HEK293 (cell line): ENCODE measurements around the gene SLBP.
A peak's percentile ranks its signal among the peaks of the same experiment; 100 is the strongest.

Experiments
- ZBTB17 ChIP-seq: fragments of 450-650 bp; formaldehyde crosslinking; IDR thresholded peaks from 2 replicates; pipeline ENCODE4 v1.5.1; 2016; ENCODE audit warnings: missing biosample characterization, missing genetic modification characterization
- ZNF175 ChIP-seq: fragments of 450-650 bp; formaldehyde crosslinking; IDR thresholded peaks from 2 replicates; pipeline ENCODE4 v1.5.1; 2016; ENCODE audit warnings: missing biosample characterization, missing genetic modification characterization
- ZNF221 ChIP-seq: fragments of 450-650 bp; formaldehyde crosslinking; IDR thresholded peaks from 2 replicates; pipeline ENCODE4 v1.5.1; 2017; ENCODE audit warnings: missing biosample characterization, missing genetic modification characterization, borderline replicate concordance
- ZNF341 ChIP-seq: fragments of 450-650 bp; formaldehyde crosslinking; IDR thresholded peaks from 2 replicates; pipeline ENCODE4; 2016; ENCODE audit warnings: low read depth, missing biosample characterization, missing genetic modification characterization
- ZNF561 ChIP-seq: fragments of 450-650 bp; IDR thresholded peaks from 2 replicates; pipeline ENCODE4 v1.5.1; 2018; ENCODE audit warnings: missing biosample characterization, missing genetic modification characterization, borderline replicate concordance
- ZNF76 ChIP-seq: fragments of 450-650 bp; formaldehyde crosslinking; IDR thresholded peaks from 2 replicates; pipeline ENCODE4; 2016; ENCODE audit warnings: low read depth, missing biosample characterization, missing genetic modification characterization, borderline replicate concordance
- TF ChIP-seq, protein P1 (sequence below): fragments of 450-650 bp; formaldehyde crosslinking; IDR thresholded peaks from 2 replicates; pipeline ENCODE4 v1.5.1; 2016; ENCODE audit warnings: missing biosample characterization, missing genetic modification characterization
- TF ChIP-seq, protein P2 (sequence below): fragments of 450-650 bp; formaldehyde crosslinking; IDR thresholded peaks from 2 replicates; pipeline ENCODE4 v1.5.1; 2017; ENCODE audit warnings: missing biosample characterization, missing genetic modification characterization
- TF ChIP-seq, protein P3 (sequence below): fragments of 450-650 bp; formaldehyde crosslinking; IDR thresholded peaks from 2 replicates; pipeline ENCODE4 v1.5.1; 2016; ENCODE audit warnings: missing biosample characterization, missing genetic modification characterization

DNA sequence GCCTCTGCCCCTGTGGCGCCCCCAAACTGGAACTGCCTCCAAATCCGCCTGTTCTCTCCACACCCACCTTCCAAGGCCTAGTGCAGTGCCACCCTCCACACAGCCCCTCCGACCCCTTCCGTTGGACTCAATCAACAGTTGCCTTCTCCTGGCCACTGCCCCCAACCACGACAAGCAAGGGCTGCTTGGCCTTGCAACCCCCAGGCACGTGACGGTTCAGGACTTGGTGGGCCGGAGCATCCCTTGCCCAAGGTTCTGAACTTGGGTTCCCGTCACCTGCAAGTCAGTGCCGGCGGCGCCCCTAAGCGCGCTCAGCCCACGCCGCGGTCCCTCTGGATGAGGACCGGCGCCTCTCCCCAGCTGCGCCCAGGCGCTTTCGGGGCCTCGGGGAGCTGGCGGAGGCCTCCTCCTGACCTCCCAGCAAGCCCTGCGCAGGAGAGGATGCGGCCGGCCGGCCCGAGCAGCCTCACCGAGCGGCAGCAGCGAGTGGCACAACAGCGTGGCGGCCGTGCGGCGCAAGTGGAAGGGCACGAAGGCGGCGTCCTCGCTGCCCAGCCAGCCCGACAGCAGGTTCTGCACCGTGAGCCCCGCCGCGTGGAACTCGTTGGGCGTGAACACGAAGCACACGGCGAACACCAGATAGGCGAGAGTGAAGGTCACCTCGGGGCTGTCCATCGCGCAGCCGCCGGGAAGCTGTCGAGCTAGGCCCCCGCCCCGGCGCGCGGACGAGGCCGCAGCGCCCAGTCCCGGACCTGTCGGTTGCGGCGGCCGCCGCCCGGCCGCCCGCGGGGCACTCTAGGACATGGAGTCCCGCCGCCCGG, 8.3 kb upstream of the SLBP start:
- TF ChIP-seq, protein P1, sequence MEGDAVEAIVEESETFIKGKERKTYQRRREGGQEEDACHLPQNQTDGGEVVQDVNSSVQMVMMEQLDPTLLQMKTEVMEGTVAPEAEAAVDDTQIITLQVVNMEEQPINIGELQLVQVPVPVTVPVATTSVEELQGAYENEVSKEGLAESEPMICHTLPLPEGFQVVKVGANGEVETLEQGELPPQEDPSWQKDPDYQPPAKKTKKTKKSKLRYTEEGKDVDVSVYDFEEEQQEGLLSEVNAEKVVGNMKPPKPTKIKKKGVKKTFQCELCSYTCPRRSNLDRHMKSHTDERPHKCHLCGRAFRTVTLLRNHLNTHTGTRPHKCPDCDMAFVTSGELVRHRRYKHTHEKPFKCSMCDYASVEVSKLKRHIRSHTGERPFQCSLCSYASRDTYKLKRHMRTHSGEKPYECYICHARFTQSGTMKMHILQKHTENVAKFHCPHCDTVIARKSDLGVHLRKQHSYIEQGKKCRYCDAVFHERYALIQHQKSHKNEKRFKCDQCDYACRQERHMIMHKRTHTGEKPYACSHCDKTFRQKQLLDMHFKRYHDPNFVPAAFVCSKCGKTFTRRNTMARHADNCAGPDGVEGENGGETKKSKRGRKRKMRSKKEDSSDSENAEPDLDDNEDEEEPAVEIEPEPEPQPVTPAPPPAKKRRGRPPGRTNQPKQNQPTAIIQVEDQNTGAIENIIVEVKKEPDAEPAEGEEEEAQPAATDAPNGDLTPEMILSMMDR (tag by site-specific recombination): peak; percentile 50; the same call in 1 of the 2 replicates
- no peak for TF ChIP-seq ZNF341 (tag by site-specific recombination)
- TF ChIP-seq, protein P2, sequence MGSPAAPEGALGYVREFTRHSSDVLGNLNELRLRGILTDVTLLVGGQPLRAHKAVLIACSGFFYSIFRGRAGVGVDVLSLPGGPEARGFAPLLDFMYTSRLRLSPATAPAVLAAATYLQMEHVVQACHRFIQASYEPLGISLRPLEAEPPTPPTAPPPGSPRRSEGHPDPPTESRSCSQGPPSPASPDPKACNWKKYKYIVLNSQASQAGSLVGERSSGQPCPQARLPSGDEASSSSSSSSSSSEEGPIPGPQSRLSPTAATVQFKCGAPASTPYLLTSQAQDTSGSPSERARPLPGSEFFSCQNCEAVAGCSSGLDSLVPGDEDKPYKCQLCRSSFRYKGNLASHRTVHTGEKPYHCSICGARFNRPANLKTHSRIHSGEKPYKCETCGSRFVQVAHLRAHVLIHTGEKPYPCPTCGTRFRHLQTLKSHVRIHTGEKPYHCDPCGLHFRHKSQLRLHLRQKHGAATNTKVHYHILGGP (tag by site-specific recombination): no peak
- peak; percentile 85 for TF ChIP-seq ZNF76
- no peak for TF ChIP-seq ZNF221 (tag by site-specific recombination)
- TF ChIP-seq, protein P3, sequence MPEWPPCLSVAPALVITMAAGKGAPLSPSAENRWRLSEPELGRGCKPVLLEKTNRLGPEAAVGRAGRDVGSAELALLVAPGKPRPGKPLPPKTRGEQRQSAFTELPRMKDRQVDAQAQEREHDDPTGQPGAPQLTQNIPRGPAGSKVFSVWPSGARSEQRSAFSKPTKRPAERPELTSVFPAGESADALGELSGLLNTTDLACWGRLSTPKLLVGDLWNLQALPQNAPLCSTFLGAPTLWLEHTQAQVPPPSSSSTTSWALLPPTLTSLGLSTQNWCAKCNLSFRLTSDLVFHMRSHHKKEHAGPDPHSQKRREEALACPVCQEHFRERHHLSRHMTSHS (tag by site-specific recombination): no peak
- no peak for TF ChIP-seq ZNF561 (tag by site-specific recombination)
- TF ChIP-seq ZNF175 (tag by site-specific recombination): no peak
- no peak; the same call in 1 of the 2 replicates for TF ChIP-seq ZBTB17
